ENCODE results near the gene MGP.

DNA sequence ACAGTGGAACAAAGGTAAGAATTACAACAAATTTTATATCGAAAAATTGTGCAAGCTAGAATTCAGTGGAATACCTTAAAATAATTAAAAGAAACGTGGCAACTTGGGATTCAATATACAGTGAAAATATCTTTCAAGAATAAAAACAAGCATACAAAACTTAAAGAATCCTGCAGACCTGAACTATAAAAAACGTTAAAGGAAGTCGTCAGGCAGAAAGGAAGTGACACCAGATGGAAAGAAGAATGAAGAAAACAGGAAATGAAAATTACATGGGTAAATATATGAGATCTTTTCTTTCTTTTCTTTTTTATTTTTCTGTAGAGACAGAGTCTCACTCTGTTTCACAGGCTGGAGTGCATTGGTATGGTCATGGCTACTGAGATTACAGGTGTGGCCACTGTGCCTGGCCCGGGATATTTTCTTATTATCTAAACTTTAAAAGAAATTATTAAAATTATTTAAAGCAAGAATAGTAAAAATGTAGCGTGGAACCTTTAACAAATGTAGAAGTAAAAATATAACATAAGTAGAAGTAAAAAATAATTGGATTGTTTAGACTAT lies 4.7 kb downstream of the MGP start:
- TF ChIP-seq PATZ1 (CRISPR knock-in tag; IDR thresholded peaks at IDR 0.05; ENCODE audit: borderline replicate concordance) (no peak), POU6F1 (CRISPR knock-in tag; IDR thresholded peaks at IDR 0.05; ENCODE audit: borderline replicate concordance, low read depth) (no peak), PPARA (CRISPR knock-in tag; IDR thresholded peaks at IDR 0.05; ENCODE audit: borderline replicate concordance) (no peak), ISL1 (CRISPR knock-in tag; IDR thresholded peaks at IDR 0.05) (no peak), BACH2 (CRISPR knock-in tag; IDR thresholded peaks at IDR 0.05; ENCODE audit: borderline replicate concordance) (no peak), ESRRG (CRISPR knock-in tag; IDR thresholded peaks at IDR 0.05) (no peak), ZFP3 (CRISPR knock-in tag; IDR thresholded peaks at IDR 0.05) (no peak), ARNTL (CRISPR knock-in tag; IDR thresholded peaks at IDR 0.05; ENCODE audit: borderline replicate concordance, low read depth) (no peak), CREB5 (CRISPR knock-in tag; IDR thresholded peaks at IDR 0.05; ENCODE audit: low read depth) (0 out of 2 replicates have a peak, but pooled peaks have one; percentile 6), TCF4 (CRISPR knock-in tag; IDR thresholded peaks at IDR 0.05; ENCODE audit: borderline replicate concordance) (no peak), ZNF565 (CRISPR knock-in tag; conservative IDR thresholded peaks at IDR 0.05; ENCODE audit: low read depth) (no peak), GLIS3 (CRISPR knock-in tag; IDR thresholded peaks at IDR 0.05) (0 out of 2 replicates have a peak, but pooled peaks have one; percentile 29)
- TF ChIP-seq, protein P1, sequence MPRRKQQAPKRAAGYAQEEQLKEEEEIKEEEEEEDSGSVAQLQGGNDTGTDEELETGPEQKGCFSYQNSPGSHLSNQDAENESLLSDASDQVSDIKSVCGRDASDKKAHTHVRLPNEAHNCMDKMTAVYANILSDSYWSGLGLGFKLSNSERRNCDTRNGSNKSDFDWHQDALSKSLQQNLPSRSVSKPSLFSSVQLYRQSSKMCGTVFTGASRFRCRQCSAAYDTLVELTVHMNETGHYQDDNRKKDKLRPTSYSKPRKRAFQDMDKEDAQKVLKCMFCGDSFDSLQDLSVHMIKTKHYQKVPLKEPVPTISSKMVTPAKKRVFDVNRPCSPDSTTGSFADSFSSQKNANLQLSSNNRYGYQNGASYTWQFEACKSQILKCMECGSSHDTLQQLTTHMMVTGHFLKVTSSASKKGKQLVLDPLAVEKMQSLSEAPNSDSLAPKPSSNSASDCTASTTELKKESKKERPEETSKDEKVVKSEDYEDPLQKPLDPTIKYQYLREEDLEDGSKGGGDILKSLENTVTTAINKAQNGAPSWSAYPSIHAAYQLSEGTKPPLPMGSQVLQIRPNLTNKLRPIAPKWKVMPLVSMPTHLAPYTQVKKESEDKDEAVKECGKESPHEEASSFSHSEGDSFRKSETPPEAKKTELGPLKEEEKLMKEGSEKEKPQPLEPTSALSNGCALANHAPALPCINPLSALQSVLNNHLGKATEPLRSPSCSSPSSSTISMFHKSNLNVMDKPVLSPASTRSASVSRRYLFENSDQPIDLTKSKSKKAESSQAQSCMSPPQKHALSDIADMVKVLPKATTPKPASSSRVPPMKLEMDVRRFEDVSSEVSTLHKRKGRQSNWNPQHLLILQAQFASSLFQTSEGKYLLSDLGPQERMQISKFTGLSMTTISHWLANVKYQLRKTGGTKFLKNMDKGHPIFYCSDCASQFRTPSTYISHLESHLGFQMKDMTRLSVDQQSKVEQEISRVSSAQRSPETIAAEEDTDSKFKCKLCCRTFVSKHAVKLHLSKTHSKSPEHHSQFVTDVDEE (CRISPR knock-in tag; IDR thresholded peaks at IDR 0.05) = no peak
- TF ChIP-seq, protein P2, sequence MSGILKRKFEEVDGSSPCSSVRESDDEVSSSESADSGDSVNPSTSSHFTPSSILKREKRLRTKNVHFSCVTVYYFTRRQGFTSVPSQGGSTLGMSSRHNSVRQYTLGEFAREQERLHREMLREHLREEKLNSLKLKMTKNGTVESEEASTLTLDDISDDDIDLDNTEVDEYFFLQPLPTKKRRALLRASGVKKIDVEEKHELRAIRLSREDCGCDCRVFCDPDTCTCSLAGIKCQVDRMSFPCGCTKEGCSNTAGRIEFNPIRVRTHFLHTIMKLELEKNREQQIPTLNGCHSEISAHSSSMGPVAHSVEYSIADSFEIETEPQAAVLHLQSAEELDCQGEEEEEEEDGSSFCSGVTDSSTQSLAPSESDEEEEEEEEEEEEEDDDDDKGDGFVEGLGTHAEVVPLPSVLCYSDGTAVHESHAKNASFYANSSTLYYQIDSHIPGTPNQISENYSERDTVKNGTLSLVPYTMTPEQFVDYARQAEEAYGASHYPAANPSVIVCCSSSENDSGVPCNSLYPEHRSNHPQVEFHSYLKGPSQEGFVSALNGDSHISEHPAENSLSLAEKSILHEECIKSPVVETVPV (CRISPR knock-in tag; IDR thresholded peaks at IDR 0.05) = no peak

All from SK-N-SH treated with all-trans-retinoic acid at 6 μM for 48 hours (cell line).